Keratinocyte (primary cell): ENCODE measurements around the gene C20orf204. TPM values are rescaled to one million over a fixed set of nuclear protein-coding genes. Genes with fewer than 3 reads are reported as not detected.

Source experiments
- DNase-seq: peaks from one replicate; pipeline ENCODE4 v3.0.0-alpha.2; 2011; ENCODE audit warnings: low read depth, missing footprints, low spot score
- FAIRE-seq: peaks from 2 replicates; lab custom pipeline; 2011; peaks lifted over from hg19 to GRCh38; lab: Jason Lieb, UNC
- H2AFZ ChIP-seq: 2 replicates; pipeline ENCODE4 v1.6.0; 2012; ENCODE audit warnings: low read length, control low read depth, inconsistent platforms; ENCODE audit not compliant: control insufficient read depth
- H3K27ac ChIP-seq: 2 replicates; pipeline ENCODE4 v1.5.1; 2011; ENCODE audit warnings: low read length; ENCODE audit not compliant: control insufficient read depth, insufficient read depth
- H3K27me3 ChIP-seq: 3 replicates; pipeline ENCODE4 v1.6.0; 2011; ENCODE audit warnings: low read length; ENCODE audit not compliant: control insufficient read depth, insufficient read depth; ENCODE audit errors: extremely low read depth
- H3K36me3 ChIP-seq, 2 experiments: 2 replicates in 1 of 2; 3 replicates in 1 of 2; pipeline ENCODE4 v1.5.1; 2011; ENCODE audit warnings: low read length in 2 of 2, mild to moderate bottlenecking in 1 of 2; ENCODE audit not compliant: control insufficient read depth in 2 of 2, insufficient read depth in 2 of 2; ENCODE audit errors: extremely low read depth in 1 of 2
- H3K4me1 ChIP-seq: 3 replicates; pipeline ENCODE4 v1.5.1; 2011; ENCODE audit warnings: low read length; ENCODE audit not compliant: control insufficient read depth, insufficient read depth; ENCODE audit errors: extremely low read depth
- H3K4me2 ChIP-seq: 3 replicates; pipeline ENCODE4 v1.6.0; 2011; ENCODE audit warnings: low read depth, low read length; ENCODE audit not compliant: control insufficient read depth, insufficient read depth; ENCODE audit errors: extremely low read depth
- H3K4me3 ChIP-seq, 3 experiments: fragments of 200-600 bp in 1 of 3; sonication (generic) in 1 of 3; 2 replicates in 2 of 3; 3 replicates in 1 of 3; pipeline ENCODE4 v1.5.1; 2011 to 2016; ENCODE audit warnings: low read length in 3 of 3, mild to moderate bottlenecking in 3 of 3, control low read depth in 2 of 3, inconsistent platforms in 1 of 3, low read depth in 1 of 3, mixed read lengths in 1 of 3, mixed run types in 1 of 3, moderate library complexity in 1 of 3; ENCODE audit not compliant: control insufficient read depth in 2 of 3, insufficient read depth in 2 of 3; ENCODE audit errors: extremely low read depth in 1 of 3
- H3K79me2 ChIP-seq: 2 replicates; pipeline ENCODE4 v1.6.0; 2012; ENCODE audit warnings: low read length; ENCODE audit not compliant: control insufficient read depth, insufficient read depth
- H3K9ac ChIP-seq: 3 replicates; pipeline ENCODE4 v1.6.0; 2011; ENCODE audit warnings: low read length; ENCODE audit not compliant: control insufficient read depth, insufficient read depth; ENCODE audit errors: extremely low read depth
- H3K9me1 ChIP-seq: 3 replicates; pipeline ENCODE4 v1.6.0; 2011; ENCODE audit warnings: low read length; ENCODE audit not compliant: control insufficient read depth, insufficient read depth; ENCODE audit errors: extremely low read depth
- H3K9me3 ChIP-seq: 2 replicates; pipeline ENCODE4 v1.5.1; 2012; ENCODE audit warnings: low read depth, low read length; ENCODE audit not compliant: control insufficient read depth
- H4K20me1 ChIP-seq: 3 replicates; pipeline ENCODE4 v1.6.0; 2011; ENCODE audit warnings: low read length; ENCODE audit not compliant: control insufficient read depth, insufficient read depth; ENCODE audit errors: extremely low read depth
- EZH2 ChIP-seq: IDR thresholded peaks from one replicate; pipeline ENCODE4 v1.6.1; 2012; ENCODE audit warnings: inconsistent platforms, mild to moderate bottlenecking, low read length, moderate library complexity
- dilution Hi-C: fragments of 300-500 bp; cut with MboI; formaldehyde crosslinking; loops from one replicate; pipeline ENCODE4 v1.7.0; 2020; ENCODE audit warnings: low sequenced_read_pairs; ENCODE audit not compliant: extremely low pct_ligation_motif_present
- polyA plus RNA-seq, 5 experiments: library from polyadenylated mRNA; depleted of rRNA in 3 of 5; stranded (reverse) in 3 of 5; stranded (forward) in 1 of 5; unstranded in 1 of 5; fragments of >200 nt; gene quantifications; 1 replicate in 1 of 5; 2 replicates in 3 of 5; 3 replicates in 1 of 5; pipeline versions ENCODE4 v1.2.1 to v1.2.3, GENCODE V29; 2011 to 2012; ENCODE audit warnings: missing spikeins in 2 of 5, low read depth in 1 of 5, low replicate concordance in 1 of 5
- TF ChIP-seq, protein P1 (sequence below), 3 experiments: IDR thresholded peaks in 1 of 3; conservative IDR thresholded peaks in 1 of 3; optimal IDR thresholded peaks in 1 of 3; 2 replicates in 2 of 3; 3 replicates in 1 of 3; pipeline versions ENCODE3 to v1.5.1; 2011; ENCODE audit warnings: low read length in 3 of 3, mild to moderate bottlenecking in 3 of 3, moderate library complexity in 2 of 3, control low read depth in 1 of 3, inconsistent platforms in 1 of 3; ENCODE audit not compliant: insufficient read depth in 2 of 3; ENCODE audit errors: extremely low read depth in 1 of 3

Gene C20orf204
- polyA plus RNA-seq, 1 donor (not counting 4 experiments of a cell fraction or from before 2014, with no cell fraction given), result 0.08 TPM

DNA sequence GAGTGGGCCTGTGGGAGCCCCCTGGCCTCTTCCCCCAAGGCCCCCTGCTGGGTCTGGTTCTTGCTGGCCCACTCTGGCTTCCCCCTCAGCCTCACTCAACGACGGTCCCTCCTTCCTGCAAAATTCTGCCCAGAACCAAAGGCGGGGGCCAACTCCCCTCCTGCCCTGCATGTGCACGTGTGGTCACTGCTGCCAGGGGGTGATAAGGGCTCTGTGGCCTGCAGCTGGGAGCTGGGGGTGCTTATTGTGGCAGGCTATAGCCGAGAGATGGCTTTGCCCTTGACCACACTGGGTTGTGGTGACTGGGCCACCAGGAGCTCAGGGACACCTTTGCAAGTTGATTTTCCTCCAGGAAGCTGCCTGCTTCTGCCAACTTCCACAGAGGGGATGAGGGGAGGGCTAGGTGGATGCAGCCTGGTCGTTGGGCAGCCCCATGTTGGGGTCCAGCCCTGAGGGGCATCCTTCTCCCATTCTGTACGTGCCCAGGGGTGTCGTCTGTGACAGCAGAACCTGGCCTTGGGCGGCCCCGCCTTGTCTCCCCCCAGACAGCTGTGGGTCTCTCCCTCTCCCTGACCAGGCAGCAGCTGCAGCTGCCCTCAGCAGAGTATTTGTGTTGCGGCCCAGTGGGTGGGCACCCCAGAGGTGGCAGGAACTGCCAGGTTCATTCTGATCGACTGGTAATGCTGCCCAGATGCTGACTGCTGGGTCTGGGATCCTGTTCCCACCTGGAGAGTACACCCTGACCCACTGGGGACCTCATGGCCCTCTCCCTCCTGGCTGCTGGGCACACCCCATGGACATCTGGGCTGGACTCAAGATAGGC, 32.6 kb downstream of the C20orf204 start:
- H3K9ac ChIP-seq, result no peak overlapping the region
- H3K9me3 ChIP-seq, result no peaks in the 10 kb centered on the region
- peaks cover 31% of the 10 kb centered on the region for H3K4me1 ChIP-seq
- FAIRE-seq (no peak), DNase-seq (no peak)
- H3K4me2 ChIP-seq, result no peak overlapping the region
- H3K79me2 ChIP-seq, result no peaks in the 10 kb centered on the region
- H3K27me3 ChIP-seq, result no peaks in the 10 kb centered on the region
- H3K9me1 ChIP-seq, result no peaks in the 10 kb centered on the region
- no peaks in the 10 kb centered on the region for H4K20me1 ChIP-seq
- dilution Hi-C loops, result no loop called here
- no peak overlapping the region for H3K27ac ChIP-seq
- TF ChIP-seq EZH2, result no peak
- TF ChIP-seq, protein P1, sequence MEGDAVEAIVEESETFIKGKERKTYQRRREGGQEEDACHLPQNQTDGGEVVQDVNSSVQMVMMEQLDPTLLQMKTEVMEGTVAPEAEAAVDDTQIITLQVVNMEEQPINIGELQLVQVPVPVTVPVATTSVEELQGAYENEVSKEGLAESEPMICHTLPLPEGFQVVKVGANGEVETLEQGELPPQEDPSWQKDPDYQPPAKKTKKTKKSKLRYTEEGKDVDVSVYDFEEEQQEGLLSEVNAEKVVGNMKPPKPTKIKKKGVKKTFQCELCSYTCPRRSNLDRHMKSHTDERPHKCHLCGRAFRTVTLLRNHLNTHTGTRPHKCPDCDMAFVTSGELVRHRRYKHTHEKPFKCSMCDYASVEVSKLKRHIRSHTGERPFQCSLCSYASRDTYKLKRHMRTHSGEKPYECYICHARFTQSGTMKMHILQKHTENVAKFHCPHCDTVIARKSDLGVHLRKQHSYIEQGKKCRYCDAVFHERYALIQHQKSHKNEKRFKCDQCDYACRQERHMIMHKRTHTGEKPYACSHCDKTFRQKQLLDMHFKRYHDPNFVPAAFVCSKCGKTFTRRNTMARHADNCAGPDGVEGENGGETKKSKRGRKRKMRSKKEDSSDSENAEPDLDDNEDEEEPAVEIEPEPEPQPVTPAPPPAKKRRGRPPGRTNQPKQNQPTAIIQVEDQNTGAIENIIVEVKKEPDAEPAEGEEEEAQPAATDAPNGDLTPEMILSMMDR (optimal IDR thresholded peaks at IDR 0.05 in 1 of 3, IDR thresholded peaks at IDR 0.05 in 1 of 3, conservative IDR thresholded peaks at IDR 0.05 in 1 of 3; ENCODE audit: extremely low read depth in 1 of 3, insufficient read depth in 2 of 3, low read length in 3 of 3), result no peak
- H3K36me3 ChIP-seq, result peaks cover 0 to 4% of the 10 kb centered on the region in 2 experiments
- H2AFZ ChIP-seq, result no peak overlapping the region
- H3K4me3 ChIP-seq, result no peak overlapping the region

DNA sequence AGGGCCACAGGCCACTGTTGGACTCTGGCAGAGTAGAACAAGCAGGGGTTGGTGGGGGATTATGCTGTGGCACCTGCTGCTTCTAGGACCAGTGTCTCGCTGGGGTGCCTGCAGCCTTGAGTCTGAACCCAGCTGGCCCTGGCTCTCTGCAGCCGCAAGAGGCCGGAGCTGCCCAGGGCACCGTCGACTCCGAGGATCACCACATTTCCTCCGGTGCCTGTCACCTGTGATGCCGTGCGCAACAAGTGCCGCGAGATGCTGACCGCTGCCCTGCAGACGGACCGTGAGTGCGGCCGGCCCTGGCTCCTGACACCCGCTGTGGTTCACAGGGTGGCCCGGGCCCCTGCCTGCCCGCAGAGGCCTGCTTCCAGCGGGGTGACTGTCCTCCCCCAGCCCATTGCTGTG, 33.2 kb downstream of the C20orf204 start:
- dilution Hi-C loops, result no loop called here
- no peaks in the 10 kb centered on the region for H4K20me1 ChIP-seq

More for the DNA sequence above, 33.2 kb downstream of the C20orf204 start:
- no peak for TF ChIP-seq EZH2
- TF ChIP-seq, protein P1 (optimal IDR thresholded peaks at IDR 0.05 in 1 of 3, IDR thresholded peaks at IDR 0.05 in 1 of 3, conservative IDR thresholded peaks at IDR 0.05 in 1 of 3; ENCODE audit: extremely low read depth in 1 of 3, insufficient read depth in 2 of 3, low read length in 3 of 3), result no peak
- Histone ChIP-seq H2AFZ (no peak overlapping the region), H3K4me3 (no peak overlapping the region), H3K36me3 (peaks cover 0 to 9% of the 10 kb centered on the region in 2 experiments), H3K79me2 (no peaks in the 10 kb centered on the region), H3K27me3 (no peaks in the 10 kb centered on the region), H3K9me1 (no peaks in the 10 kb centered on the region), H3K4me1 (peaks cover 25% of the 10 kb centered on the region), H3K9ac (no peak overlapping the region), H3K27ac (no peak overlapping the region), H3K9me3 (no peaks in the 10 kb centered on the region), H3K4me2 (no peak overlapping the region)
- no peak for DNase-seq
- FAIRE-seq, result no peak
